Upper lobe of right lung (tissue), 1 donor: ENCODE data around the gene MAU2. TPM values are rescaled to one million over a fixed set of nuclear protein-coding genes. Genes with fewer than 3 reads are reported as not detected.
"Not testable (repeated sequence)": the region's sequence is repeated elsewhere in the genome, so short reads cannot be mapped to it uniquely, and the experiment has no call there.

Experiments
- ATAC-seq: fragments of 200-7000 bp; cut with Tn5 transposase; one replicate; pipeline ENCODE4 v1.9.1; 2020; ENCODE audit warnings: mild to moderate bottlenecking, moderate library complexity
- DNase-seq: peaks from one replicate; pipeline ENCODE4 v3.0.0-alpha.2; 2020
- H3K27ac ChIP-seq: fragments of 200-600 bp; one replicate; pipeline ENCODE4 v1.8.0; 2022
- H3K27me3 ChIP-seq: fragments of 200-600 bp; one replicate; pipeline ENCODE4 v1.8.0; 2022; ENCODE audit warnings: mild to moderate bottlenecking
- H3K36me3 ChIP-seq: fragments of 200-600 bp; one replicate; pipeline ENCODE4 v1.8.0; 2022
- H3K4me1 ChIP-seq: fragments of 200-600 bp; one replicate; pipeline ENCODE4 v1.8.0; 2022
- H3K4me3 ChIP-seq: fragments of 200-600 bp; one replicate; pipeline ENCODE4 v1.8.0; 2022; ENCODE audit warnings: mild to moderate bottlenecking
- H3K9me3 ChIP-seq: fragments of 200-600 bp; one replicate; pipeline ENCODE4 v1.8.0; 2022
- intact Hi-C: fragments of 100-400 bp; cut with DNase I; formaldehyde crosslinking; loops from one replicate; pipeline ENCODE4 v1.11.0; 2022
- total RNA-seq: library from RNA; stranded (reverse); fragmentation: NEBNext Ultra II Directional; extraction: Animal tissue kit (Norgen Biotek cat#: 25700); gene quantifications from one replicate; pipeline ENCODE4 v1.2.1, GENCODE V29; 2021
- TF ChIP-seq, protein P1 (sequence below): fragments of 200-600 bp; IDR thresholded peaks from one replicate; pipeline ENCODE4 v1.8.0; 2022; ENCODE audit warnings: antibody characterized with exemption
- donor health status: DM: no; HTN: yes; CAD: no; lungs with severe emphysema.

MAU2 gene
- total RNA-seq, 1 donor from 2014 or later = 60.5 TPM

GRCh38 chr19:19388568-19389555, 68.2 kb downstream of the MAU2 start:
- Histone ChIP-seq H3K4me1 (peaks cover 75% of the 10 kb centered on the region), H3K9me3 (no peaks in the 10 kb centered on the region), H3K27me3 (no peaks in the 10 kb centered on the region), H3K36me3 (no peaks in the 10 kb centered on the region), H3K4me3 (no peak overlapping the region), H3K27ac (peak overlapping the region; percentile 39)
- TF ChIP-seq, protein P1, sequence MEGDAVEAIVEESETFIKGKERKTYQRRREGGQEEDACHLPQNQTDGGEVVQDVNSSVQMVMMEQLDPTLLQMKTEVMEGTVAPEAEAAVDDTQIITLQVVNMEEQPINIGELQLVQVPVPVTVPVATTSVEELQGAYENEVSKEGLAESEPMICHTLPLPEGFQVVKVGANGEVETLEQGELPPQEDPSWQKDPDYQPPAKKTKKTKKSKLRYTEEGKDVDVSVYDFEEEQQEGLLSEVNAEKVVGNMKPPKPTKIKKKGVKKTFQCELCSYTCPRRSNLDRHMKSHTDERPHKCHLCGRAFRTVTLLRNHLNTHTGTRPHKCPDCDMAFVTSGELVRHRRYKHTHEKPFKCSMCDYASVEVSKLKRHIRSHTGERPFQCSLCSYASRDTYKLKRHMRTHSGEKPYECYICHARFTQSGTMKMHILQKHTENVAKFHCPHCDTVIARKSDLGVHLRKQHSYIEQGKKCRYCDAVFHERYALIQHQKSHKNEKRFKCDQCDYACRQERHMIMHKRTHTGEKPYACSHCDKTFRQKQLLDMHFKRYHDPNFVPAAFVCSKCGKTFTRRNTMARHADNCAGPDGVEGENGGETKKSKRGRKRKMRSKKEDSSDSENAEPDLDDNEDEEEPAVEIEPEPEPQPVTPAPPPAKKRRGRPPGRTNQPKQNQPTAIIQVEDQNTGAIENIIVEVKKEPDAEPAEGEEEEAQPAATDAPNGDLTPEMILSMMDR = no peak
- no peak for ATAC-seq
- intact Hi-C loops = no loop called here
- no peak for DNase-seq

GRCh38 chr19:19389683-19390082, 69.1 kb downstream of the MAU2 start:
- intact Hi-C loops, ATAC-seq, H3K36me3 ChIP-seq, H3K4me3 ChIP-seq, DNase-seq, H3K9me3 ChIP-seq, H3K27me3 ChIP-seq: not testable (repeated sequence)
- Histone ChIP-seq H3K4me1 (peaks cover 78% of the 10 kb centered on the region), H3K27ac (peak overlapping the region; percentile 39)

- peaks cover 59% of the 10 kb centered on the region for H3K4me1 ChIP-seq
These were observed 73.7 kb downstream of the MAU2 start for GRCh38 chr19:19394333-19394732.

DNA sequence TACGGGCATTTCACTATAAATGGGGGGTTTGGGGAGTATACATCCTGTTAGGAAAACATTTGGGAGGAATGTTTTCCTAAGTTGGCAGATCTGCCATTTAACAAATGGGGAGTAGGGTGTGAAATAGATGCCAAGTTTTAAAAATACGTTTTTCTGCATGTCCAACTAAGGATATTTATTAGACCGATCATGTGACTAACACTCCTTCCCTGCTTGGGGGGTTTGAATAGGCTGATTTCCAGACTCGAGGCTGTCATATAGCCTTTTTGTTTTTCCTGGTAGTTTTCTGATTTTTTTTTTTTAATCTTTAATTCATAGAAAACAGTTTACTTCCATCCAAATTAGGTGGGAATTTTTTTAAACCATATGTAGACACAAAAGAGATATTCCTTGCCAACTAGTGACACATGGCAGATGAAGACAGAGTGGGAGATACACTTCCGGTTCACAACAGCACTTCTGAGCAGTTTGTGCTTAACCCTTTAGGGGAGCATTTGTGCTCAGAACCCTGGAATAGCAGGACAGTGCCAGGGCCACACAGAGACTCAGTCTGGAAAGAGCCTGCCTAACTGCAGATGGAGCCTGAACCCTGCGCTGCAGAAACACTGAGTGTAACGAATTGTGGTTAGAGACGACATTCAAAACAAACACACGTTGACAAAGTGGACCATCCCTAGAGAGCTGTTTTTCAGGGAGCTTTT, 79.3 kb downstream of the MAU2 start:
- no peaks in the 10 kb centered on the region for H3K27me3 ChIP-seq
- no peak overlapping the region for H3K4me3 ChIP-seq
- H3K9me3 ChIP-seq = no peaks in the 10 kb centered on the region
- TF ChIP-seq, protein P1 = no peak
- H3K4me1 ChIP-seq = peaks cover 31% of the 10 kb centered on the region
- no peak for ATAC-seq
- peak overlapping the region; percentile 24 for H3K27ac ChIP-seq
- DNase-seq = no peak
- H3K36me3 ChIP-seq = no peaks in the 10 kb centered on the region
- intact Hi-C loops = loop anchor here (10.0 kb wide), 1 partner anchor 85 kb away; no protein-coding TSS in a partner anchor

More at GRCh38 chr19:19394333-19394732, 73.7 kb downstream of the MAU2 start:
- intact Hi-C loops, H3K9me3 ChIP-seq, ATAC-seq, H3K36me3 ChIP-seq, H3K27me3 ChIP-seq, DNase-seq, H3K27ac ChIP-seq, H3K4me3 ChIP-seq: not testable (repeated sequence)

DNA sequence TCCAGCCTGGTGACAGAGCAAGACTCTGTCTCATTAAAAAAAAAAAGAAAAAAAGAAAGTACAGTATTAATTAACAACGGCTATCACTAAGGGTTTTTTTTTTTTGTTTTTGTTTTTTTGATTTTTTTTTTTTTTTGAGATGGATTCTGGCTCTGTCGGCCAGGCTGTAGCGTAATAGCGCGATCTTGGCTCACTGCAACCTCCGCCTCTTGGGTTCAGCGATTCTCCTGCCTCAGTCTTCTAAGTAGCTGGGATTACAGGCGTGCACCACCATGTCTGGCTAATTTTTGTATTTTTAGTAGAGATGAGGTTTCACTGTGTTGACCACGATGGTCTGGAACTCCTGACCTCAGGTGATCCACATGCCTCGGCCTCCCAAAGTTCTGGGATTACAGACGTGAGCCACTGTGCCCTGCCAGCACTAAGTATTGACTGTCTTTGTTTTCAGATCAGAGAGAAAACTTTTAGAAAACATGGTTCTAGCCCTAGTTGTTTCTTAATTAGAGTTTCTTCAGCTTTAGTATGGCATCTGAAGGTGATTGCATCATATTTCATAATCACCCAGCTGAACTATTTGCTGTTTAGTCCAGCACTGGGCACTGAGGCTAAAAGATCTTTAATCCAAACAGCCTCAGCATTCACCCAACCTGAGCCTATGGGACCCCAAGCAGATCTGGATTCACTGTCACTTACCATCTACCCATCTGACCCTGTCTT, 82.2 kb downstream of the MAU2 start:
- no peak overlapping the region for H3K4me3 ChIP-seq
- ATAC-seq = no peak
- intact Hi-C loops = loop anchor here (10.0 kb wide), 1 partner anchor 82 kb away; no protein-coding TSS in a partner anchor
- no peak for DNase-seq
- no peaks in the 10 kb centered on the region for H3K36me3 ChIP-seq
- no peaks in the 10 kb centered on the region for H3K27me3 ChIP-seq
- H3K27ac ChIP-seq = peak overlapping the region; percentile 60
- H3K4me1 ChIP-seq = peaks cover 36% of the 10 kb centered on the region
- H3K9me3 ChIP-seq = no peaks in the 10 kb centered on the region
- TF ChIP-seq, protein P1 = no peak

- Histone ChIP-seq H3K27me3 (no peaks in the 10 kb centered on the region), H3K36me3 (no peaks in the 10 kb centered on the region), H3K27ac (peak overlapping the region; percentile 40), H3K4me3 (no peak overlapping the region), H3K9me3 (no peaks in the 10 kb centered on the region), H3K4me1 (peaks cover 42% of the 10 kb centered on the region)
- no peak for ATAC-seq
- intact Hi-C loops = loop anchor here (10.0 kb wide), 1 partner anchor 81 kb away; no protein-coding TSS in a partner anchor
- TF ChIP-seq, protein P1 = no peak
- DNase-seq = no peak
These were observed 82.8 kb downstream of the MAU2 start for GRCh38 chr19:19403373-19403901.
